ENCODE results near the gene RALGPS2. TPM values are rescaled to one million over a fixed set of nuclear protein-coding genes. Genes with fewer than 3 reads are reported as not detected.

RALGPS2 gene
- total RNA-seq, 1 experiment from 2014 or later = 12.7 TPM

DNA sequence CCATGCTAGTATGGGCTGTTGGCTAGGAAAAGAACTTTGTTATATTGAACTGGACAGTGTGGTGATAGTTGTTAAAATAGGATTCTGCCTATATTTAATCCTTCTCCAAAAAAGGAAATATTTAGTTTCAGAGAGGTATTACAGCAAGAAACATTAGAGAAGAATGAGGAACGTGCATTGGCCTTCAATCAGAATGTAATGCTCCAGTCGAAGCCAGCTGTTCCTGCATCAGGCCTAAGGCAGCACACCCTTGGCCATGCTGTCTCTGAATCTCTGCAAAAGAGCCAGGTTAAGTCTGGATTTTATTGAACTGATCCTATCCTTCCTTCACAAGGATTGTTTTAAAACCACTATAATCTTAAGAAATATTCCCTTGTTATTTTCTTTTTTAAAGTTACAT is 35.3 kb upstream of the RALGPS2 start:
- Histone ChIP-seq H3K27ac (ENCODE audit: low read depth, low read length, poor library complexity, severe bottlenecking) (no peak overlapping the region), H3K27me3 (replicated peaks; ENCODE audit: insufficient read depth, low read depth, low read length, poor library complexity) (no peaks in the 10 kb centered on the region), H3K4me3 (ENCODE audit: low read depth, low read length, poor library complexity, severe bottlenecking) (no peak overlapping the region), H3K9me3 (ENCODE audit: low read depth, low read length, poor library complexity, severe bottlenecking) (no peaks in the 10 kb centered on the region), H3K4me1 (ENCODE audit: insufficient read depth, low read length, poor library complexity, severe bottlenecking) (no peaks in the 10 kb centered on the region), H3K36me3 (ENCODE audit: insufficient read depth, low read length, poor library complexity, severe bottlenecking) (no peaks in the 10 kb centered on the region)
- ChIA-PET CTCF (no interaction called here), POLR2A (ENCODE audit: low non-redundant PET) (no interaction called here)
- BruUV-seq (replicated peaks) = no TSS peak
- TF ChIP-seq, protein P1, sequence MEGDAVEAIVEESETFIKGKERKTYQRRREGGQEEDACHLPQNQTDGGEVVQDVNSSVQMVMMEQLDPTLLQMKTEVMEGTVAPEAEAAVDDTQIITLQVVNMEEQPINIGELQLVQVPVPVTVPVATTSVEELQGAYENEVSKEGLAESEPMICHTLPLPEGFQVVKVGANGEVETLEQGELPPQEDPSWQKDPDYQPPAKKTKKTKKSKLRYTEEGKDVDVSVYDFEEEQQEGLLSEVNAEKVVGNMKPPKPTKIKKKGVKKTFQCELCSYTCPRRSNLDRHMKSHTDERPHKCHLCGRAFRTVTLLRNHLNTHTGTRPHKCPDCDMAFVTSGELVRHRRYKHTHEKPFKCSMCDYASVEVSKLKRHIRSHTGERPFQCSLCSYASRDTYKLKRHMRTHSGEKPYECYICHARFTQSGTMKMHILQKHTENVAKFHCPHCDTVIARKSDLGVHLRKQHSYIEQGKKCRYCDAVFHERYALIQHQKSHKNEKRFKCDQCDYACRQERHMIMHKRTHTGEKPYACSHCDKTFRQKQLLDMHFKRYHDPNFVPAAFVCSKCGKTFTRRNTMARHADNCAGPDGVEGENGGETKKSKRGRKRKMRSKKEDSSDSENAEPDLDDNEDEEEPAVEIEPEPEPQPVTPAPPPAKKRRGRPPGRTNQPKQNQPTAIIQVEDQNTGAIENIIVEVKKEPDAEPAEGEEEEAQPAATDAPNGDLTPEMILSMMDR (conservative IDR thresholded peaks at IDR 0.05; ENCODE audit: low read depth, low read length) = no peak
- TF ChIP-seq EZH2 (IDR thresholded peaks at IDR 0.05; ENCODE audit: borderline replicate concordance, low read depth, low read length, poor library complexity, severe bottlenecking) = no peak
- DNase-seq (ENCODE audit: low spot score) = no peak
- intact Hi-C loops (cut with micrococcal nuclease; ENCODE audit: unreplicated experiment) = no loop called here

DNA sequence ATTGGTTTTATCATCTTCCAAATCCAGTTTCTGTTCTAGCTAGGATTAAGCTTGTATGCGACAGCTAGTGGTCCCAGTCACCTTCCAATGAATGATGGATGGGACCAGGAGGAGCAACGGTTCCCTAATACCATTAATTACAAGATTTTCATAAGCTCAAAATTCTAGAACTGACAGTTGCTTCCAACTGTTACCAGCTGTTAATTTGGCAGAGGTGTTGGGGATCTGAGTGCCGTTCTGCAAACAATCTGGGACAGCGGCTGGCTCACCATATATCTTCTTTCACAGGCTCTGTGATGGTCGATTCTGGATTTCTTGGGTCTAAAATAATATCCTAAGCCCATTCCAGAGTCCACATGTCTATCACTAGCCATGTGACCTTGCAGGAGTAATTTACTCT is 34.5 kb upstream of the RALGPS2 start:
- TF ChIP-seq, protein P1 (conservative IDR thresholded peaks at IDR 0.05; ENCODE audit: low read depth, low read length) = no peak
- no peak for TF ChIP-seq EZH2 (IDR thresholded peaks at IDR 0.05; ENCODE audit: borderline replicate concordance, low read depth, low read length, poor library complexity, severe bottlenecking)
- no TSS peak for BruUV-seq (replicated peaks)

DNA sequence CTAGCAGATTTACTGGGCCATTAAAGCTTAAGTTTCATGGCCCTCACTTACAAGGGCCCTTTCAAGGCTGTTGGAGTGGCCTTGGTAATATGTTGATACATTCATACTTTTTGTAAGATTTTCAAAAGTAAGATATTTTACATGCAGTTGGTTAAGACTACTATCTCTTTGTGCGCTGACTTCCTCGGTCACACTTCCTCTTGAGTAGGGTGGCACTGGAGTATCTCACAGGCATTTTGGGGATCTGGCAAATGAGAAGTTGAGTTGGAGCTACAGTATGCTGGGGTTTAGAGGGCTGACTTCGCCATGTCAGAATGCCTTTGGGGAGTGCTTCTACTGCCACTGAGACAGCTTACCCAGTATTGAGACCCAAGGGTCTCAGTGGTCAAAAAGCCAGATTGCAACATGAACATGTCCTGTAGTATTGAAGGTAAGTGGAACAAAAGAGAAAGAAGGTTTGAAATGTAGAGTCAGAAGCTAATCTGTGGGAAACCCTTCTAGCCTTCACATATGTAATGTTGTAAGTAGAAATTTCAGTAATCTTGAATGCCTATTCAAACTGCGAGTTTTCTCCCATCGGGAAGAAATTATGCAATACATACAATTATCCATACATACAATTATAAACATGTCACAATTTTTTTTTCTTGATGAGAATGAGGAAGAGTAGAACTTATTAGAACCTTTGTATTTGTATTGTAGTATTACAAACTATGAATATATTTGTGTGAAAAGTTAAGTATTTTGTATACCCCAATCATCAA is 32.3 kb upstream of the RALGPS2 start:
- Histone ChIP-seq H3K4me1 (ENCODE audit: insufficient read depth, low read length, poor library complexity, severe bottlenecking) (no peaks in the 10 kb centered on the region), H3K27me3 (replicated peaks; ENCODE audit: insufficient read depth, low read depth, low read length, poor library complexity) (no peaks in the 10 kb centered on the region), H3K4me3 (ENCODE audit: low read depth, low read length, poor library complexity, severe bottlenecking) (no peak overlapping the region), H3K36me3 (ENCODE audit: insufficient read depth, low read length, poor library complexity, severe bottlenecking) (no peaks in the 10 kb centered on the region), H3K27ac (ENCODE audit: low read depth, low read length, poor library complexity, severe bottlenecking) (no peak overlapping the region), H3K9me3 (ENCODE audit: low read depth, low read length, poor library complexity, severe bottlenecking) (no peaks in the 10 kb centered on the region)
- CTCF ChIA-PET = no interaction called here
- POLR2A ChIA-PET (ENCODE audit: low non-redundant PET) = no interaction called here
- intact Hi-C loops (cut with micrococcal nuclease; ENCODE audit: unreplicated experiment) = no loop called here
- BruUV-seq (replicated peaks) = no TSS peak
- TF ChIP-seq, protein P1 (conservative IDR thresholded peaks at IDR 0.05; ENCODE audit: low read depth, low read length) = no peak
- TF ChIP-seq EZH2 (IDR thresholded peaks at IDR 0.05; ENCODE audit: borderline replicate concordance, low read depth, low read length, poor library complexity, severe bottlenecking) = no peak
- DNase-seq (ENCODE audit: low spot score) = no peak

More for the DNA sequence above, 34.5 kb upstream of the RALGPS2 start:
- Histone ChIP-seq H3K4me1 (ENCODE audit: insufficient read depth, low read length, poor library complexity, severe bottlenecking) (no peaks in the 10 kb centered on the region), H3K4me3 (ENCODE audit: low read depth, low read length, poor library complexity, severe bottlenecking) (no peak overlapping the region), H3K27ac (ENCODE audit: low read depth, low read length, poor library complexity, severe bottlenecking) (no peak overlapping the region), H3K27me3 (replicated peaks; ENCODE audit: insufficient read depth, low read depth, low read length, poor library complexity) (no peaks in the 10 kb centered on the region), H3K36me3 (ENCODE audit: insufficient read depth, low read length, poor library complexity, severe bottlenecking) (no peaks in the 10 kb centered on the region), H3K9me3 (ENCODE audit: low read depth, low read length, poor library complexity, severe bottlenecking) (no peaks in the 10 kb centered on the region)
- intact Hi-C loops (cut with micrococcal nuclease; ENCODE audit: unreplicated experiment) = no loop called here
- CTCF ChIA-PET = no interaction called here
- no peak for DNase-seq (ENCODE audit: low spot score)
- POLR2A ChIA-PET (ENCODE audit: low non-redundant PET) = no interaction called here

Measured in A673 (cell line).